ENCODE results near the gene CIRBP. TPM values are rescaled to one million over a fixed set of nuclear protein-coding genes. Genes with fewer than 3 reads are reported as not detected.
"Not testable (repeated sequence)": the region's sequence is repeated elsewhere in the genome, so short reads cannot be mapped to it uniquely, and the experiment has no call there.

CIRBP gene
- total RNA-seq, 1 donor from 2014 or later: 462 TPM

GRCh38 chr19:1299801-1300200 is 30.7 kb downstream of the CIRBP start:
- Mint-ChIP-seq H3K27me3 (no peaks in the 10 kb centered on the region), H3K36me3 (ENCODE audit: insufficient read depth) (peaks cover 6% of the 10 kb centered on the region), H3K4me1 (ENCODE audit: low read depth) (peaks cover 4% of the 10 kb centered on the region), H3K9me3 (ENCODE audit: low read depth) (no peaks in the 10 kb centered on the region), H3K4me3 (ENCODE audit: low read depth) (no peak overlapping the region), H3K27ac (no peak overlapping the region)
- DNase-seq (ENCODE audit: low spot score, unreplicated experiment): no peak
- no peak for TF ChIP-seq CTCF (IDR thresholded peaks at IDR 0.05; ENCODE audit: unreplicated experiment)

GRCh38 chr19:1300744-1301490 is 31.8 kb downstream of the CIRBP start:
- TF ChIP-seq CTCF (IDR thresholded peaks at IDR 0.05; ENCODE audit: unreplicated experiment): no peak
- no peak overlapping the region for H3K4me3 Mint-ChIP-seq (ENCODE audit: low read depth)
- no peaks in the 10 kb centered on the region for H3K27me3 Mint-ChIP-seq
- peaks cover 6% of the 10 kb centered on the region for H3K36me3 Mint-ChIP-seq (ENCODE audit: insufficient read depth)
- H3K27ac Mint-ChIP-seq: no peak overlapping the region
- DNase-seq (ENCODE audit: low spot score, unreplicated experiment): no peak
- peaks cover 4% of the 10 kb centered on the region for H3K4me1 Mint-ChIP-seq (ENCODE audit: low read depth)
- H3K9me3 Mint-ChIP-seq (ENCODE audit: low read depth): no peaks in the 10 kb centered on the region

- Mint-ChIP-seq H3K27me3 (no peaks in the 10 kb centered on the region), H3K9me3 (ENCODE audit: low read depth) (no peaks in the 10 kb centered on the region), H3K4me3 (ENCODE audit: low read depth) (no peak overlapping the region), H3K36me3 (ENCODE audit: insufficient read depth) (peaks cover 5% of the 10 kb centered on the region), H3K4me1 (ENCODE audit: low read depth) (peaks cover 4% of the 10 kb centered on the region), H3K27ac (no peak overlapping the region)
- no peak for DNase-seq (ENCODE audit: low spot score, unreplicated experiment)
- TF ChIP-seq CTCF (IDR thresholded peaks at IDR 0.05; ENCODE audit: unreplicated experiment): no peak
Observed at GRCh38 chr19:1302533-1303239, 33.6 kb downstream of the CIRBP start.

- Mint-ChIP-seq H3K4me1 (ENCODE audit: low read depth) (peaks cover 4% of the 10 kb centered on the region), H3K4me3 (ENCODE audit: low read depth) (no peak overlapping the region), H3K36me3 (ENCODE audit: insufficient read depth) (peaks cover 2% of the 10 kb centered on the region), H3K27ac (no peak overlapping the region), H3K27me3 (no peaks in the 10 kb centered on the region), H3K9me3 (ENCODE audit: low read depth) (no peaks in the 10 kb centered on the region)
- no peak for DNase-seq (ENCODE audit: low spot score, unreplicated experiment)
- TF ChIP-seq CTCF (IDR thresholded peaks at IDR 0.05; ENCODE audit: unreplicated experiment): no peak
Observed at GRCh38 chr19:1304197-1304924, 35.2 kb downstream of the CIRBP start.

GRCh38 chr19:1305354-1305753 is 36.2 kb downstream of the CIRBP start:
- H3K4me1 Mint-ChIP-seq (ENCODE audit: low read depth); H3K27me3 Mint-ChIP-seq; DNase-seq (ENCODE audit: low spot score, unreplicated experiment); H3K36me3 Mint-ChIP-seq (ENCODE audit: insufficient read depth); H3K27ac Mint-ChIP-seq; H3K9me3 Mint-ChIP-seq (ENCODE audit: low read depth); H3K4me3 Mint-ChIP-seq (ENCODE audit: low read depth): not testable (repeated sequence)

All from progenitor cell of endocrine pancreas (in vitro differentiated cells).